GM12864 (cell line): ENCODE measurements around the gene TPK1.

Source experiments
- DNase-seq: peaks from one replicate; pipeline ENCODE4 v3.0.0-alpha.2; 2011; ENCODE audit warnings: low read depth
- H3K4me3 ChIP-seq: 2 replicates; pipeline ENCODE4 v1.5.1; 2011; ENCODE audit warnings: mild to moderate bottlenecking, low read depth, low read length, control low read depth
- TF ChIP-seq, protein P1 (sequence below): IDR thresholded peaks from 2 replicates; pipeline ENCODE4 v1.5.1; 2011; ENCODE audit warnings: low read depth, mild to moderate bottlenecking, moderate library complexity, low read length, control low read depth, inconsistent platforms; ENCODE audit errors: missing control alignments

TPK1 gene

DNA sequence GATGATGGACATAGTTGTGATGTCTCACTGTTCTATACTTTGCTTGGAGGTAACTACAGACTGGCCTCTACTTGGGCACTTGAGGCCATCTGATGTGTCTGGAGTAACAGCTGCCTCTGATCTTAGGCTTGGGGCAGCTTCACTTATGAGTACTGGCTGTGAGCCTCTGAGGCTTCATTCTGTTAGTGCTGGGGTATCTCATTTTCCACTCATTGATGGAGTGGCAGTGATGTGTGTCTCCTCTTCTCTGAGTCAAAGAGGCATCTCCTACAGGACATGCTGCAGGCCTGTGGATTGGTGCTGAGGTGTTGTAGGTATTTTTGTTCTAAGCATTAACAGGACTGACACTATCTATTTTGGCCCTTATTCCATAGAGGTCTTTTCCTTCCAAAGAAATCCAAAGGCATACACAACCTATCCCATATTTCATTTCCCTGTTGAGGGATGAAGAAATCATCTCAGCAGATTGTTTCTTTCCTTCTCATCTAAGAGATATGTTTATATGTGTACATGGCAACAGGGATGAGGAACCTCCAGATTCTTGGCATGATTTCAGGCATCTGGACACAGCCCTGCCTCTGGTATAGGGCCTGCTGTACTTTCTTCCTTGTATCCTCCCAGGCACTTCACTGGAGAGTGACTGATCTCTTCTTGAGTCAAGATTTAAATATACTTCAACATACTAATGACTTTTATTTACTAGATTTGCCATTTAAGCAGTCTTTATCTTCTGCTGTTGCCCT lies 366.7 kb downstream of the TPK1 start:
- H3K4me3 ChIP-seq: no peak overlapping the region
- TF ChIP-seq, protein P1, sequence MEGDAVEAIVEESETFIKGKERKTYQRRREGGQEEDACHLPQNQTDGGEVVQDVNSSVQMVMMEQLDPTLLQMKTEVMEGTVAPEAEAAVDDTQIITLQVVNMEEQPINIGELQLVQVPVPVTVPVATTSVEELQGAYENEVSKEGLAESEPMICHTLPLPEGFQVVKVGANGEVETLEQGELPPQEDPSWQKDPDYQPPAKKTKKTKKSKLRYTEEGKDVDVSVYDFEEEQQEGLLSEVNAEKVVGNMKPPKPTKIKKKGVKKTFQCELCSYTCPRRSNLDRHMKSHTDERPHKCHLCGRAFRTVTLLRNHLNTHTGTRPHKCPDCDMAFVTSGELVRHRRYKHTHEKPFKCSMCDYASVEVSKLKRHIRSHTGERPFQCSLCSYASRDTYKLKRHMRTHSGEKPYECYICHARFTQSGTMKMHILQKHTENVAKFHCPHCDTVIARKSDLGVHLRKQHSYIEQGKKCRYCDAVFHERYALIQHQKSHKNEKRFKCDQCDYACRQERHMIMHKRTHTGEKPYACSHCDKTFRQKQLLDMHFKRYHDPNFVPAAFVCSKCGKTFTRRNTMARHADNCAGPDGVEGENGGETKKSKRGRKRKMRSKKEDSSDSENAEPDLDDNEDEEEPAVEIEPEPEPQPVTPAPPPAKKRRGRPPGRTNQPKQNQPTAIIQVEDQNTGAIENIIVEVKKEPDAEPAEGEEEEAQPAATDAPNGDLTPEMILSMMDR: no peak
- DNase-seq: no peak

DNA sequence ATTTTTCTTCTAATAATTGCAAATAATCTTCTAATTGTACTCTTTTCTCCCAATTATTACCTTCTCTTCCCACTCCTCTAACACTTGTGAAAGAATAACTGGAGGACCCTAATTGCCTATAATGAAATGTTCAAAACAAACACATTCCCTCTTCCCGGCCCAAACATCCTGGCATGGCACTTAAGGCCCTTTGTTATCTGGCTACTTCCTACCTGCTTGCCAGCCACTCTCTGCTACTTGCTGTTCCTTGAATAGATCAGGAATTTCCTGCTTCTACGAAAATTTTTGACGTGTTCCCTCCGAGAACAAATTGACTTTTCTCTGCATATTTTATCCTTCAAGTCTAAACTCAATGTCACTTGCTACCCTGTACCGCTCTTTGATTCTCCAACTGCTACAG lies 376.2 kb downstream of the TPK1 start:
- TF ChIP-seq, protein P1: no peak
- no peak overlapping the region for H3K4me3 ChIP-seq
- DNase-seq: no peak

DNA sequence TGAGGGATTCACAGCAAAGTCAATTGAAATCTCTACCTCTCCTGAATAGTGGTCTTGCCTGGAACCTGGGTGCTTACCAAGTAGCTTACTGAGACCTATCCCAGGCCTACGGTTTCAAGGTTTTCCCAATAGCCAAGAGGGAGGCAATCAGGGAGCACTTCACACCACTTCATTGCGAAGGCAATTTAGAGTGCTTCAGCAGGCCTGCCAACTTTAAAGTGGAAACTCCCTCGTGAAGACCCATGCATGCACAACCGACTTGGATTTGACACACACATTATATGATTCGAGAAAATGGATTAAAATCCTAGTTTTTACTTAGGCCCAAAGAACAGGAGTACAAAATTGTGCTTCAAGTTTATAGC lies 380.8 kb downstream of the TPK1 start:
- TF ChIP-seq, protein P1: no peak
- no peak for DNase-seq
- no peak overlapping the region for H3K4me3 ChIP-seq

DNA sequence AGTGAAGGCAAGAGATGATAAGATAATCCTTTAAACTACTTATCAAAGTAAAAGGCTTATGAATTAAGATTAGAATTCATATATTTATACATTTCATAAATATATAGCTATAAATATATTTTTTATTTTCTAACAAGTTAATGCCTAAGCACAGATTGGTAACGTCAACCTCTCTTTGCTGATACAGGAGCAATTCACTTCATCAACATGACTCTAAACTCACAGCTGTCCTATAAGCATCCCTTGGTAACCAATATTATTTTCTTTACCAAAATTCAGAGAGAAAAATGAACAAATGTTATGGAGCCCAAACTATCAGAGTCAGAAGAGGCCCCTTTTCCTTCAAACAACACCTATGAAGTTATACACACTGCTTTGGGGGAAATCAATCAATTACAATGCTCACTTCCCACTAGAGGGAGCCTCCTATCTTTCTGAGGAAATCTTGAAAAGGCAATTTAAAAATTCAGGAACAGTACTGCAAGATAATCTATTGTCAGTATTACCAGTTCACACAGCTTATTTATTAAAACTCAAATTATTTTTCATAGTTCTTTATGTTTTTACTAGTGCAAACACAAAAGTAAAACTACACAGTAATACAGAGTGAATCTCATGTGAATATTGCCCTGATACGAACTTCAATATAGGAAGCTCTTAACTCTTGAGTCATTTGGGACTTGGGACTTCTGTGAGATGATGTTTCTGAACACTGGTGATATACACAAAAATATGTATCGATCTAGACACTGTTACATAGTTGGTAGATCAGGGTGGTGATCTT lies 381.4 kb downstream of the TPK1 start:
- H3K4me3 ChIP-seq: no peak overlapping the region
- TF ChIP-seq, protein P1: peak; percentile 23
- DNase-seq: no peak

DNA sequence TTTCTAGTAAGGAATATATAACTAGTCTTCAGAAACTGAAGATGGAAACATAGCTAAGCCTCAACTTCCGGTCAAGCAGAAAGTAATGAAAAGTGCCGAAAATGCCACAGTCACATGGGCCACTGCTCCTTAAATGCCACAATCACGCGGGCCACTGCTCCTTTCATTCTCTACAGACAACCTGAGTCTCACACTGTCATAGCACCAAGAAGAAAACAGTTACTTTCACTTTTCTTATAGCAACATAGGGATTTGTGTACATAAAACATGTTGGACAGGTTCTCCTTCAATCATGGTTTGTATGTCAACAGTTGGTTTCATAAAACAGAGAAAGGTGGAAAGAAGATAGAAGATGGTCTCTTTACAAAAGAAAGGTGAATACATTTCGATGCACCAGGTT lies 383.8 kb downstream of the TPK1 start:
- no peak for DNase-seq
- no peak overlapping the region for H3K4me3 ChIP-seq
- TF ChIP-seq, protein P1: no peak

DNA sequence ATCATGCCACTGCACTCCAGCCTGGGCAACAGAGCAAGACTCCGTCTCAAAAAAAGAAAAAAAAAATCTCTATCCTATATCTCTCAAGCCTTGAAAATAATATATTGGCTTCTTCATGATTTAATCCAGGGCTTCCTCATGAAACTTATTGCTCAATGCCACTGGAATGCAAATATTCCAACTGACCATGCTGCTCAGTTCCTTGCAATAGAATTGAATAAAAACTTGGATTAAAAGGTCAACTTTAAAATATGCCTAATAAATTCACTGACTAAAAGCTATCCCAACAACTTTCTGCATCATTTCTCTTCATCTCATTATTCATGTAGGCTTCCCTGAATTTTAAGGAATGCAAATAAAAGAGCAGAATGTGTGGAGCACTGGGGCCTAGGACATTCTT lies 390.3 kb downstream of the TPK1 start:
- no peak for DNase-seq
- no peak overlapping the region for H3K4me3 ChIP-seq
- TF ChIP-seq, protein P1: no peak
